Esophagus squamous epithelium (tissue), 4 donors: ENCODE data around the gene TUBB6.

ENCODE experiments used
- POLR2A ChIP-seq, 4 donors: fragments of 450-650 bp; IDR thresholded peaks; one replicate each; pipeline ENCODE4 v1.6.1; 2017; ENCODE audit warnings: antibody characterized with exemption in 4 of 4, mild to moderate bottlenecking in 4 of 4, moderate library complexity in 3 of 4
- TF ChIP-seq, protein P1 (sequence below), 6 experiments: fragments of 450-650 bp in 4 of 6; fragments of 200-600 bp in 2 of 6; sonication (generic) in 2 of 6; IDR thresholded peaks; one replicate each; pipeline ENCODE4 v1.5.1; 2016 to 2019; ENCODE audit warnings: antibody characterized with exemption in 6 of 6, mild to moderate bottlenecking in 4 of 6, moderate library complexity in 4 of 6

GRCh38 chr18:12361770-12362378 lies 53.8 kb downstream of the TUBB6 start:
- TF ChIP-seq, protein P1, sequence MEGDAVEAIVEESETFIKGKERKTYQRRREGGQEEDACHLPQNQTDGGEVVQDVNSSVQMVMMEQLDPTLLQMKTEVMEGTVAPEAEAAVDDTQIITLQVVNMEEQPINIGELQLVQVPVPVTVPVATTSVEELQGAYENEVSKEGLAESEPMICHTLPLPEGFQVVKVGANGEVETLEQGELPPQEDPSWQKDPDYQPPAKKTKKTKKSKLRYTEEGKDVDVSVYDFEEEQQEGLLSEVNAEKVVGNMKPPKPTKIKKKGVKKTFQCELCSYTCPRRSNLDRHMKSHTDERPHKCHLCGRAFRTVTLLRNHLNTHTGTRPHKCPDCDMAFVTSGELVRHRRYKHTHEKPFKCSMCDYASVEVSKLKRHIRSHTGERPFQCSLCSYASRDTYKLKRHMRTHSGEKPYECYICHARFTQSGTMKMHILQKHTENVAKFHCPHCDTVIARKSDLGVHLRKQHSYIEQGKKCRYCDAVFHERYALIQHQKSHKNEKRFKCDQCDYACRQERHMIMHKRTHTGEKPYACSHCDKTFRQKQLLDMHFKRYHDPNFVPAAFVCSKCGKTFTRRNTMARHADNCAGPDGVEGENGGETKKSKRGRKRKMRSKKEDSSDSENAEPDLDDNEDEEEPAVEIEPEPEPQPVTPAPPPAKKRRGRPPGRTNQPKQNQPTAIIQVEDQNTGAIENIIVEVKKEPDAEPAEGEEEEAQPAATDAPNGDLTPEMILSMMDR (IDR thresholded peaks at IDR 0.05) = no peak
- TF ChIP-seq POLR2A (IDR thresholded peaks at IDR 0.05) = no peak
